Gastrocnemius medialis (tissue), 4 donors: ENCODE results near the gene EPHB2. TPM values are rescaled to one million over a fixed set of nuclear protein-coding genes. Genes with fewer than 3 reads are reported as not detected.

Experiments used
- ATAC-seq, 2 donors: fragments of 150-250 bp; one replicate each; pipeline ENCODE4 v1.9.1; 2016
- DNase-seq, 2 donors: peaks; one replicate each; pipeline ENCODE4 v3.0.0-alpha.2; 2019
- H3K27ac ChIP-seq, 4 donors: fragments of 200-600 bp; sonication (generic); 1 replicate in 1 of 4; 2 replicates in 3 of 4; pipeline ENCODE4 v1.5.1; 2016 to 2018; ENCODE audit warnings: mild to moderate bottlenecking in 2 of 4, moderate library complexity in 1 of 4
- H3K27me3 ChIP-seq, 3 donors: fragments of 200-600 bp; sonication (generic) in 2 of 3; 1 replicate in 1 of 3; 2 replicates in 2 of 3; pipeline versions ENCODE4 v1.5.1 to v1.6.0; 2016 to 2019; ENCODE audit warnings: mild to moderate bottlenecking in 1 of 3, moderate library complexity in 1 of 3
- H3K36me3 ChIP-seq, 2 donors: fragments of 200-600 bp; sonication (generic) in 1 of 2; one replicate each; pipeline ENCODE4 v1.5.1; 2017 to 2018
- H3K4me1 ChIP-seq, 2 donors: fragments of 200-600 bp; sonication (generic) in 1 of 2; one replicate each; pipeline ENCODE4 v1.5.1; 2016 to 2017; ENCODE audit warnings: mild to moderate bottlenecking in 2 of 2
- H3K4me3 ChIP-seq, 4 donors: fragments of 200-600 bp; sonication (generic) in 3 of 4; 1 replicate in 1 of 4; 2 replicates in 3 of 4; pipeline ENCODE4 v1.5.1; 2016 to 2019; ENCODE audit warnings: mild to moderate bottlenecking in 2 of 4
- H3K9me3 ChIP-seq, 3 donors: fragments of 200-600 bp; sonication (generic) in 2 of 3; 1 replicate in 1 of 3; 2 replicates in 2 of 3; pipeline ENCODE4 v1.5.1; 2016 to 2019
- CTCF ChIP-seq, 5 experiments: fragments of 450-650 bp in 3 of 5; fragments of 200-600 bp in 2 of 5; sonication (generic) in 2 of 5; IDR thresholded peaks in 4 of 5; conservative IDR thresholded peaks in 1 of 5; 1 replicate in 4 of 5; 2 replicates in 1 of 5; pipeline ENCODE4 v1.5.1; 2016 to 2019; ENCODE audit warnings: antibody characterized with exemption in 5 of 5, mild to moderate bottlenecking in 3 of 5, moderate library complexity in 3 of 5
- POLR2A ChIP-seq, 2 donors: fragments of 450-650 bp; IDR thresholded peaks; one replicate each; pipeline ENCODE4 v1.6.1; 2017; ENCODE audit warnings: antibody characterized with exemption in 2 of 2, mild to moderate bottlenecking in 2 of 2, moderate library complexity in 2 of 2
- in situ Hi-C, 4 donors: fragments of 200-750 bp; cut with MboI; loops; one replicate each; pipeline versions ENCODE4 v1.15.0 to v1.8.0; 2017; ENCODE audit warnings: low sequenced_read_pairs in 4 of 4
- intact Hi-C: fragments of 100-400 bp; cut with DNase I; formaldehyde crosslinking; loops from one replicate; pipeline ENCODE4 v1.15.1; 2023; ENCODE audit warnings: low total_unique reads
- total RNA-seq, 4 donors: library from RNA; depleted of rRNA; stranded (reverse); fragments of >200 nt; gene quantifications; one replicate each; pipeline versions ENCODE4 v1.1.0 to v1.2.3, GENCODE V29; 2016

EPHB2 gene
- total RNA-seq, 4 donors from 2014 or later = 0.07 to 0.58 (median 0.24) TPM; not detected in 1

- in situ Hi-C loops = no loop called here
- no peak for ATAC-seq
- no peak for TF ChIP-seq POLR2A (IDR thresholded peaks at IDR 0.05)
- no peak for TF ChIP-seq CTCF (IDR thresholded peaks at IDR 0.05 in 4 of 5, conservative IDR thresholded peaks at IDR 0.05 in 1 of 5)
Measured at GRCh38 chr1:22815421-22816066, 104.9 kb downstream of the EPHB2 start.

GRCh38 chr1:22816067-22816775 lies 105.6 kb downstream of the EPHB2 start:
- TF ChIP-seq CTCF (IDR thresholded peaks at IDR 0.05 in 4 of 5, conservative IDR thresholded peaks at IDR 0.05 in 1 of 5) (no peak), POLR2A (IDR thresholded peaks at IDR 0.05) (no peak)
- Histone ChIP-seq H3K27me3 (no peaks in the 10 kb centered on the region), H3K9me3 (no peaks in the 10 kb centered on the region), H3K4me3 (no peak overlapping the region), H3K27ac (no peak overlapping the region), H3K36me3 (no peaks in the 10 kb centered on the region), H3K4me1 (no peaks in the 10 kb centered on the region)
- ATAC-seq (no peak), DNase-seq (no peak)
- intact Hi-C loops (no loop called here), in situ Hi-C loops (no loop called here)

More at GRCh38 chr1:22815421-22816066, 104.9 kb downstream of the EPHB2 start:
- H3K9me3 ChIP-seq = no peaks in the 10 kb centered on the region
- H3K4me3 ChIP-seq = no peak overlapping the region
- DNase-seq = no peak
- H3K4me1 ChIP-seq = no peaks in the 10 kb centered on the region
- intact Hi-C loops = no loop called here
- no peaks in the 10 kb centered on the region for H3K36me3 ChIP-seq
- no peaks in the 10 kb centered on the region for H3K27me3 ChIP-seq
- no peak overlapping the region for H3K27ac ChIP-seq

GRCh38 chr1:22816803-22817202 lies 106.2 kb downstream of the EPHB2 start:
- Histone ChIP-seq H3K27me3 (no peaks in the 10 kb centered on the region), H3K9me3 (no peaks in the 10 kb centered on the region), H3K4me3 (no peak overlapping the region), H3K4me1 (no peaks in the 10 kb centered on the region), H3K27ac (no peak overlapping the region), H3K36me3 (no peaks in the 10 kb centered on the region)
- DNase-seq (no peak), ATAC-seq (no peak)
- in situ Hi-C loops = no loop called here
- no peak for TF ChIP-seq POLR2A (IDR thresholded peaks at IDR 0.05)
- TF ChIP-seq CTCF (IDR thresholded peaks at IDR 0.05 in 4 of 5, conservative IDR thresholded peaks at IDR 0.05 in 1 of 5) = no peak
- intact Hi-C loops = no loop called here

- intact Hi-C loops = no loop called here
- Histone ChIP-seq H3K4me1 (no peaks in the 10 kb centered on the region), H3K9me3 (no peaks in the 10 kb centered on the region), H3K27me3 (no peaks in the 10 kb centered on the region), H3K4me3 (no peak overlapping the region), H3K27ac (no peak overlapping the region), H3K36me3 (no peaks in the 10 kb centered on the region)
- DNase-seq (no peak), ATAC-seq (no peak)
- in situ Hi-C loops = no loop called here
- no peak for TF ChIP-seq POLR2A (IDR thresholded peaks at IDR 0.05)
- no peak for TF ChIP-seq CTCF (IDR thresholded peaks at IDR 0.05 in 4 of 5, conservative IDR thresholded peaks at IDR 0.05 in 1 of 5)
Measured at GRCh38 chr1:22817462-22817861, 106.8 kb downstream of the EPHB2 start.
